ENCODE results near the gene TUT7. TPM values are rescaled to one million over a fixed set of nuclear protein-coding genes. Genes with fewer than 3 reads are reported as not detected.
A peak's percentile ranks its signal among the peaks of the same experiment; 100 is the strongest.

TUT7 gene
- total and polyA plus RNA-seq, 8 donors, result 25.0 to 37.2 (median 29.7) TPM

GRCh38 chr9:86288499-86289198 lies 65.6 kb downstream of the TUT7 start:
- no peak for ATAC-seq
- H3K27ac ChIP-seq, result no peak overlapping the region
- H3K9me3 ChIP-seq, result no peaks in the 10 kb centered on the region
- H3K27me3 ChIP-seq, result no peaks in the 10 kb centered on the region
- peaks cover 0 to 34% of the 10 kb centered on the region in 2 donors for H3K36me3 ChIP-seq
- no peak for DNase-seq
- no peaks in the 10 kb centered on the region for H3K4me1 ChIP-seq
- intact Hi-C loops (cut with DNase I), result no loop called here
- TF ChIP-seq CTCF (IDR thresholded peaks at IDR 0.05), result no peak
- H3K4me3 ChIP-seq, result no peak overlapping the region

- Histone ChIP-seq H3K4me1 (peaks cover 0 to 7% of the 10 kb centered on the region in 2 donors), H3K27me3 (no peaks in the 10 kb centered on the region), H3K9me3 (no peaks in the 10 kb centered on the region), H3K4me3 (no peak overlapping the region), H3K27ac (no peak overlapping the region), H3K36me3 (peaks cover 0 to 24% of the 10 kb centered on the region in 2 donors)
- intact Hi-C loops (cut with DNase I), result no loop called here
- DNase-seq (peak in 1 of 4 donors; percentile 20), ATAC-seq (no peak)
- no peak for TF ChIP-seq CTCF (IDR thresholded peaks at IDR 0.05)
Observed at GRCh38 chr9:86287013-86287412, 67.2 kb downstream of the TUT7 start.

- Histone ChIP-seq H3K36me3 (peaks cover 0 to 18% of the 10 kb centered on the region in 2 donors), H3K27me3 (no peaks in the 10 kb centered on the region), H3K9me3 (no peaks in the 10 kb centered on the region), H3K27ac (no peak overlapping the region), H3K4me3 (no peak overlapping the region), H3K4me1 (peaks cover 0 to 11% of the 10 kb centered on the region in 2 donors)
- ATAC-seq (no peak), DNase-seq (no peak)
- intact Hi-C loops (cut with DNase I), result no loop called here
- no peak for TF ChIP-seq CTCF (IDR thresholded peaks at IDR 0.05)
Observed at GRCh38 chr9:86286278-86286677, 67.9 kb downstream of the TUT7 start.

GRCh38 chr9:86285261-86285660 lies 68.9 kb downstream of the TUT7 start:
- Histone ChIP-seq H3K27me3 (no peaks in the 10 kb centered on the region), H3K36me3 (peaks cover 0 to 13% of the 10 kb centered on the region in 2 donors), H3K27ac (no peak overlapping the region), H3K4me3 (no peak overlapping the region), H3K4me1 (peaks cover 0 to 21% of the 10 kb centered on the region in 2 donors), H3K9me3 (no peaks in the 10 kb centered on the region)
- TF ChIP-seq CTCF (IDR thresholded peaks at IDR 0.05), result no peak
- ATAC-seq (no peak), DNase-seq (peak in 2 of 4 donors; percentile 17 to 18)
- intact Hi-C loops (cut with DNase I), result no loop called here

GRCh38 chr9:86282979-86283535 lies 71.2 kb downstream of the TUT7 start:
- ATAC-seq, result peak; percentile 64
- H3K27me3 ChIP-seq, result no peaks in the 10 kb centered on the region
- intact Hi-C loops (cut with DNase I), result no loop called here
- peak in 1 of 4 donors; percentile 46 for DNase-seq
- H3K27ac ChIP-seq, result peak overlapping the region; percentile 97 to 98
- peaks cover 0 to 28% of the 10 kb centered on the region in 2 donors for H3K4me1 ChIP-seq
- H3K4me3 ChIP-seq, result peak overlapping the region; percentile 77 to 93
- H3K36me3 ChIP-seq, result peaks cover 0 to 8% of the 10 kb centered on the region in 2 donors
- no peak for TF ChIP-seq CTCF (IDR thresholded peaks at IDR 0.05)
- no peaks in the 10 kb centered on the region for H3K9me3 ChIP-seq

All from left lung (tissue), 10 donors.